Activated naive CD4-positive, alpha-beta T cell treated with anti-CD3 and anti-CD28 coated beads, Interleukin-2, amount 10 ng/mL, durations not matched to agents 7 days and 5 days (primary cell): ENCODE data around the gene CHTF8.
"Not testable (repeated sequence)": the region's sequence is repeated elsewhere in the genome, so short reads cannot be mapped to it uniquely, and the experiment has no call there.

Source experiments
- CTCF ChIA-PET: fragments of 350-600 bp; sonication (Branson Sonifier 250); formaldehyde crosslinking; loops from one replicate; lab custom pipeline; 2021; ENCODE audit warnings: antibody characterized with exemption; lab: Charles Lee
- DNase-seq: peaks from one replicate; pipeline ENCODE4 v3.0.0-alpha.2; 2020
- H3K27ac Mint-ChIP-seq: one replicate; pipeline ENCODE4 v1.8.0; 2021; ENCODE audit warnings: mild to moderate bottlenecking, moderate library complexity, mixed read lengths
- H3K27me3 Mint-ChIP-seq: one replicate; pipeline ENCODE4 v1.8.0; 2021; ENCODE audit warnings: mild to moderate bottlenecking, mixed read lengths
- H3K36me3 Mint-ChIP-seq: one replicate; pipeline ENCODE4 v1.8.0; 2021; ENCODE audit warnings: mixed read lengths
- H3K4me1 Mint-ChIP-seq: one replicate; pipeline ENCODE4 v1.8.0; 2021; ENCODE audit warnings: mixed read lengths
- H3K4me3 Mint-ChIP-seq: one replicate; pipeline ENCODE4 v1.8.0; 2021; ENCODE audit warnings: mild to moderate bottlenecking, moderate library complexity, mixed read lengths
- H3K9me3 Mint-ChIP-seq: one replicate; pipeline ENCODE4 v1.8.0; 2021; ENCODE audit warnings: mixed read lengths

The CHTF8 gene

GRCh38 chr16:69157196-69157595 lies 24.8 kb upstream of the CHTF8 start:
- Mint-ChIP-seq H3K36me3 (peaks cover 47% of the 10 kb centered on the region), H3K9me3 (no peaks in the 10 kb centered on the region), H3K27me3 (no peaks in the 10 kb centered on the region), H3K4me3 (no peak overlapping the region), H3K27ac (no peak overlapping the region), H3K4me1 (no peaks in the 10 kb centered on the region)
- CTCF ChIA-PET = interaction anchor here (1.1 to 2.0 kb wide), 3 partner anchors 129 to 155 kb away, joined by 3 to 11 read pairs (median 4); no protein-coding TSS in a partner anchor
- no peak for DNase-seq

GRCh38 chr16:69150146-69150865 lies 17.9 kb upstream of the CHTF8 start:
- Mint-ChIP-seq H3K4me3 (no peak overlapping the region), H3K27me3 (no peaks in the 10 kb centered on the region), H3K4me1 (no peaks in the 10 kb centered on the region), H3K36me3 (peaks cover 43% of the 10 kb centered on the region), H3K9me3 (no peaks in the 10 kb centered on the region), H3K27ac (no peak overlapping the region)
- CTCF ChIA-PET = interaction anchor here (0.6 to 5.3 kb wide), 16 partner anchors 12 to 252 kb away, joined by 3 to 119 read pairs (median 4); no protein-coding TSS in a partner anchor
- peak; percentile 70 for DNase-seq

DNA sequence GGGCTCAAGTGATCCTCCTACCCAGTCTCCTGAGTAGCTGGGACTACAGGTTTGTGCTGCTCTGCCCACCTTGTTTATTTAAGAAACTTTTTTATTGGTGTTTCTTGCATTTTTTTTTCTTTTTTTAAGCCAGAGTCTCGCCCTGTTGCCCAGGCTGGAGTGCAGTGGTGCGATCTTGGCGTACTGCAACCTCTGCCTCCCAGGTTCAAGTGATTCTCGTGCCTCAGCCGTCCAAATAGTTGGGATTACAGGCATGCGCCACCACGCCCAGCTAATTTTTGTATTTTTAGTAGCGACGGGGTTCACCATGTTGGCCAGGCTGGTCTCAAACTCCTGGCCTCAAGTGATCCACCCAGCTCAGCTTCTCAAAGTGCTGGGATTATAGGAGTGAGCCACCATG lies 17.2 kb upstream of the CHTF8 start:
- not testable (repeated sequence) for H3K4me3 Mint-ChIP-seq, H3K27me3 Mint-ChIP-seq, H3K4me1 Mint-ChIP-seq, H3K27ac Mint-ChIP-seq, H3K9me3 Mint-ChIP-seq, DNase-seq
- CTCF ChIA-PET = interaction anchor here (0.7 to 5.3 kb wide), 10 partner anchors 11 to 138 kb away, joined by 3 to 119 read pairs (median 4); no protein-coding TSS in a partner anchor
- H3K36me3 Mint-ChIP-seq = peaks cover 41% of the 10 kb centered on the region

- DNase-seq = no peak
- no peak overlapping the region for H3K27ac Mint-ChIP-seq
- H3K4me1 Mint-ChIP-seq = no peaks in the 10 kb centered on the region
- H3K9me3 Mint-ChIP-seq = no peaks in the 10 kb centered on the region
- H3K36me3 Mint-ChIP-seq = peaks cover 38% of the 10 kb centered on the region
- no peak overlapping the region for H3K4me3 Mint-ChIP-seq
- H3K27me3 Mint-ChIP-seq = no peaks in the 10 kb centered on the region
- CTCF ChIA-PET = no interaction called here
These were observed 13.3 kb upstream of the CHTF8 start for GRCh38 chr16:69145658-69146057.

GRCh38 chr16:69143116-69143515 lies 10.7 kb upstream of the CHTF8 start:
- H3K27ac Mint-ChIP-seq = no peak overlapping the region
- H3K9me3 Mint-ChIP-seq = no peaks in the 10 kb centered on the region
- H3K4me1 Mint-ChIP-seq = no peaks in the 10 kb centered on the region
- H3K27me3 Mint-ChIP-seq = no peaks in the 10 kb centered on the region
- H3K4me3 Mint-ChIP-seq = no peak overlapping the region
- no peak for DNase-seq
- CTCF ChIA-PET = interaction anchor here (0.7 kb wide), 1 partner anchor 8 kb away, joined by 3 read pairs; no protein-coding TSS in a partner anchor
- peaks cover 49% of the 10 kb centered on the region for H3K36me3 Mint-ChIP-seq

DNA sequence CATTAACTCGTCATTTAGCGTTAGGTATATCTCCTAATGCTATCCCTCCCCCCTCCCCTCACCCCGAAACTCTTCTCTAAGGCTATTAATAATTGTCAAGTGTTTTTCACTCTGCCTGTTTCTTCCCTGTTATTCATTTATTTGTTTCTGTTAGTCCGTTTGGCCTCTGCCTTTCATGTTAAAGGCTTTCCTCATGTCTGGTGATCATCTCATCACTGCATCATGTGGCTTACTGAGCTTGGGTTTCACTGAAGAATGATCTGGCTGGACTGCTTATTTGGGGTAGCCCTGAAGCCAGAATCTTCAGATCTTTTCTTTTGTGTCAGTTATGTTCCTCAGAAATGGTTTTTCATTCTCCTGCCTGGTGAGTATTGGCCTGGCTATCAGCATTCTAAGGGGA lies 9.5 kb upstream of the CHTF8 start:
- CTCF ChIA-PET = no interaction called here
- H3K9me3 Mint-ChIP-seq = no peaks in the 10 kb centered on the region
- no peak for DNase-seq
- no peak overlapping the region for H3K4me3 Mint-ChIP-seq
- H3K27me3 Mint-ChIP-seq = no peaks in the 10 kb centered on the region
- no peak overlapping the region for H3K27ac Mint-ChIP-seq
- H3K36me3 Mint-ChIP-seq = peaks cover 51% of the 10 kb centered on the region
- H3K4me1 Mint-ChIP-seq = no peaks in the 10 kb centered on the region

DNA sequence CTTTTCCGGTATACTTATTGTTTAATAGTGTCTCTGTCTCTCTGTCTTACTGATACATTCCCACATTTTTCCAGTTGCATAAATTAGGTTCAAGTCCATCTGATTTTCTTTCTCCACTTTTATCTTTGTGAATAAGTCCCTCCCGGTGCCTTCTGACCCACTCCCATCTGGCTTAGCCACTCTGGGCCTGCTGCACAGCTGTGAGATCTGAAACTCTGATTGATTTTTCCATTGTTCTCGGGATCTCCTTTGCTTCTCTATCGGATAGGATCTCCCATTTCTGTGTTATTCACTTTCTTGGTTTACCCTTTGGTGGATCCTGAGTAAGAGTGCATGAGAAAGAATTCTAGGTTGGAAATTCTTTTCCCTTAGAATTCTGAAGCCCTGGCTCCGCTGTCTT lies 8.6 kb upstream of the CHTF8 start:
- Mint-ChIP-seq H3K4me1 (peaks cover 5% of the 10 kb centered on the region), H3K4me3 (no peak overlapping the region), H3K27me3 (no peaks in the 10 kb centered on the region), H3K36me3 (peaks cover 47% of the 10 kb centered on the region), H3K27ac (no peak overlapping the region), H3K9me3 (no peaks in the 10 kb centered on the region)
- no peak for DNase-seq
- CTCF ChIA-PET = interaction anchor here (0.6 kb wide), 1 partner anchor 17 kb away, joined by 3 read pairs; no protein-coding TSS in a partner anchor

DNA sequence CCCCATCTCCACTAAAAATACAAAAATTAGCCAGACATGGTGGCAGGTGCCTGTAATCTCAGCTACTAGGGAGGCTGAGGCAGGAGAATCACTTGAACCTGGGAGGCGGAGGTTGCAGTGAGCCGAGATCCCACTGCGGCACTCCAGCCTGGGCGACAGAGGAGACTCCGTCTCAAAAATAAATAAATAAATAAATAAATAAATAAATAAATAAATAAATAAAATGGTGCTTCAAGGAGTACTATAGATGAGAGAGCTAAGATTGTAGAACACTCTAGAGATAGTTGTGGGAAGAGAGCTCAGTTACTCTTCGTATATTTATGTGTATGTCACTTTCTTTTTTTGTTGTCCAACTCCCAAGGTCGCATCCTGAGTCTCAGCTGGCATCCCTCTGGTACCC lies 7.1 kb upstream of the CHTF8 start:
- H3K36me3 Mint-ChIP-seq = peaks cover 42% of the 10 kb centered on the region
- H3K27ac Mint-ChIP-seq, DNase-seq, CTCF ChIA-PET, H3K27me3 Mint-ChIP-seq, H3K4me3 Mint-ChIP-seq, H3K9me3 Mint-ChIP-seq: not testable (repeated sequence)
- H3K4me1 Mint-ChIP-seq = peaks cover 12% of the 10 kb centered on the region

GRCh38 chr16:69138608-69139007 lies 6.2 kb upstream of the CHTF8 start:
- no peak overlapping the region for H3K27ac Mint-ChIP-seq
- no peak overlapping the region for H3K4me3 Mint-ChIP-seq
- H3K27me3 Mint-ChIP-seq = no peaks in the 10 kb centered on the region
- peaks cover 20% of the 10 kb centered on the region for H3K4me1 Mint-ChIP-seq
- CTCF ChIA-PET = interaction anchor here (0.6 kb wide), 1 partner anchor 12 kb away, joined by 3 read pairs; no protein-coding TSS in a partner anchor
- no peaks in the 10 kb centered on the region for H3K9me3 Mint-ChIP-seq
- no peak for DNase-seq
- peaks cover 45% of the 10 kb centered on the region for H3K36me3 Mint-ChIP-seq

GRCh38 chr16:69133373-69133954 lies 1.1 kb upstream of the CHTF8 start:
- Mint-ChIP-seq H3K4me3 (peak overlapping the region; percentile 95), H3K9me3 (no peaks in the 10 kb centered on the region), H3K4me1 (peaks cover 54% of the 10 kb centered on the region), H3K36me3 (peaks cover 27% of the 10 kb centered on the region), H3K27ac (peak overlapping the region; percentile 91), H3K27me3 (no peaks in the 10 kb centered on the region)
- no peak for DNase-seq
- CTCF ChIA-PET = interaction anchor here (0.8 to 1.6 kb wide), 3 partner anchors 10 to 286 kb away, joined by 4 to 5 read pairs (median 4); no protein-coding TSS in a partner anchor

- Mint-ChIP-seq H3K36me3 (peaks cover 24% of the 10 kb centered on the region), H3K9me3 (no peaks in the 10 kb centered on the region), H3K27me3 (no peaks in the 10 kb centered on the region), H3K27ac (peak overlapping the region; percentile 84), H3K4me1 (peaks cover 60% of the 10 kb centered on the region), H3K4me3 (peak overlapping the region; percentile 95)
- peak; percentile 85 for DNase-seq
- CTCF ChIA-PET = interaction anchor here (1.6 kb wide), 1 partner anchor 285 kb away, joined by 4 read pairs; no protein-coding TSS in a partner anchor
These were observed 457 bp downstream of the CHTF8 start for GRCh38 chr16:69131839-69132423.

- DNase-seq = peak; percentile 42
- CTCF ChIA-PET = interaction anchor here (2.8 kb wide), 1 partner anchor 19 kb away, joined by 9 read pairs; no protein-coding TSS in a partner anchor
- H3K27me3 Mint-ChIP-seq = no peaks in the 10 kb centered on the region
- H3K36me3 Mint-ChIP-seq = peaks cover 24% of the 10 kb centered on the region
- H3K4me1 Mint-ChIP-seq = peaks cover 62% of the 10 kb centered on the region
- H3K4me3 Mint-ChIP-seq = peak overlapping the region; percentile 95
- H3K27ac Mint-ChIP-seq = peak overlapping the region; percentile 84
- H3K9me3 Mint-ChIP-seq = no peaks in the 10 kb centered on the region
These were observed 1.1 kb downstream of the CHTF8 start for GRCh38 chr16:69131167-69131838.

- peak overlapping the region; percentile 95 for H3K4me3 Mint-ChIP-seq
- no peaks in the 10 kb centered on the region for H3K9me3 Mint-ChIP-seq
- no peak for DNase-seq
- no peaks in the 10 kb centered on the region for H3K27me3 Mint-ChIP-seq
- H3K27ac Mint-ChIP-seq = peak overlapping the region; percentile 14
- peaks cover 24% of the 10 kb centered on the region for H3K36me3 Mint-ChIP-seq
- peaks cover 63% of the 10 kb centered on the region for H3K4me1 Mint-ChIP-seq
- CTCF ChIA-PET = interaction anchor here (1.0 to 2.8 kb wide), 3 partner anchors 17 to 283 kb away, joined by 3 to 9 read pairs (median 4); no protein-coding TSS in a partner anchor
These were observed 1.9 kb downstream of the CHTF8 start for GRCh38 chr16:69130461-69130860.
